Esophagus muscularis mucosa (tissue), 3 donors: Measurements from ENCODE around the gene CLN5.

Source experiments
- EP300 ChIP-seq: sonication (generic); formaldehyde crosslinking; IDR thresholded peaks from one replicate; pipeline ENCODE4 v1.6.1; 2017; ENCODE audit warnings: antibody characterized with exemption
- TF ChIP-seq, protein P1 (sequence below), 3 experiments: fragments of 200-600 bp in 2 of 3; fragments of 450-650 bp in 1 of 3; sonication (generic) in 2 of 3; IDR thresholded peaks; one replicate each; pipeline ENCODE4 v1.5.1; 2017 to 2019; ENCODE audit warnings: antibody characterized with exemption in 3 of 3, mild to moderate bottlenecking in 2 of 3, moderate library complexity in 1 of 3

DNA sequence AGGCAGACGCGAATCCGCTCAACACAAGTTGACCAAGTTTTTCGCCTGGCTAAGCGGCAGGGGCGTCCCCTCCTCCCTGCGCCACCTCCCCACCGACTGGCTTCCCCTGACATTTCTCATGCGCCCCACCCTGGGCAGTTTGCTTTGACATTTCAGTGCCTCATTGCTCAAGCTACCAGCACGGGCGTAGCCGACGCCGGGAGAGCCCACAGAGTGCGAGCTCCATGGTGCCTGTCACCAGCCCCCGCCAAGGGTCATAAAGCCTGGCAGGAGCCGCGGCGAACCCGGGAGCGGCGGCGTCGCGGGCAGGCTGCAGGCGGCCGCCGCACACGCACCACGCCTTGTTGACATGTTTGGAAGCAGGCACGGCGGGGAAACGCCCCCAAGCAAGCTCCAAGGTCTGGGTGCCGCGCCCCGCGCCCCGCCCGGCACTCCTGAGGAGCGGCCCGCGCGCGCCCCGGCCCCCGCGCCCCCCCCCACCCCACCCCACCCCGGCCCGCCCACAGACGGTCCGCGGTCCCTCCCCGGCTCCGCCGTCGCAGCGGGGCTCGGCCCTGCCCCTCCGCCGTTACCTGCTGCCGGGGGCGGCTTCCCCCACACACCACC lies 34.5 kb downstream of the CLN5 start:
- TF ChIP-seq, protein P1, sequence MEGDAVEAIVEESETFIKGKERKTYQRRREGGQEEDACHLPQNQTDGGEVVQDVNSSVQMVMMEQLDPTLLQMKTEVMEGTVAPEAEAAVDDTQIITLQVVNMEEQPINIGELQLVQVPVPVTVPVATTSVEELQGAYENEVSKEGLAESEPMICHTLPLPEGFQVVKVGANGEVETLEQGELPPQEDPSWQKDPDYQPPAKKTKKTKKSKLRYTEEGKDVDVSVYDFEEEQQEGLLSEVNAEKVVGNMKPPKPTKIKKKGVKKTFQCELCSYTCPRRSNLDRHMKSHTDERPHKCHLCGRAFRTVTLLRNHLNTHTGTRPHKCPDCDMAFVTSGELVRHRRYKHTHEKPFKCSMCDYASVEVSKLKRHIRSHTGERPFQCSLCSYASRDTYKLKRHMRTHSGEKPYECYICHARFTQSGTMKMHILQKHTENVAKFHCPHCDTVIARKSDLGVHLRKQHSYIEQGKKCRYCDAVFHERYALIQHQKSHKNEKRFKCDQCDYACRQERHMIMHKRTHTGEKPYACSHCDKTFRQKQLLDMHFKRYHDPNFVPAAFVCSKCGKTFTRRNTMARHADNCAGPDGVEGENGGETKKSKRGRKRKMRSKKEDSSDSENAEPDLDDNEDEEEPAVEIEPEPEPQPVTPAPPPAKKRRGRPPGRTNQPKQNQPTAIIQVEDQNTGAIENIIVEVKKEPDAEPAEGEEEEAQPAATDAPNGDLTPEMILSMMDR (IDR thresholded peaks at IDR 0.05) = no peak
- TF ChIP-seq EP300 = no peak
